GM19438 (cell line): ENCODE results near the gene PRIMA1.
"Not testable (repeated sequence)": the region's sequence is repeated elsewhere in the genome, so short reads cannot be mapped to it uniquely, and the experiment has no call there.

ENCODE experiments used
- ATAC-seq: cut with Tn5 transposase; IDR thresholded peaks from one replicate; pipeline ENCODE4 v1.9.1; 2021; ENCODE audit warnings: low read depth; ENCODE audit not compliant: unreplicated experiment

Gene PRIMA1, protein sequence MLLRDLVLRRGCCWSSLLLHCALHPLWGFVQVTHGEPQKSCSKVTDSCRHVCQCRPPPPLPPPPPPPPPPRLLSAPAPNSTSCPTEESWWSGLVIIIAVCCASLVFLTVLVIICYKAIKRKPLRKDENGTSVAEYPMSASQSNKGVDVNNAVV

DNA sequence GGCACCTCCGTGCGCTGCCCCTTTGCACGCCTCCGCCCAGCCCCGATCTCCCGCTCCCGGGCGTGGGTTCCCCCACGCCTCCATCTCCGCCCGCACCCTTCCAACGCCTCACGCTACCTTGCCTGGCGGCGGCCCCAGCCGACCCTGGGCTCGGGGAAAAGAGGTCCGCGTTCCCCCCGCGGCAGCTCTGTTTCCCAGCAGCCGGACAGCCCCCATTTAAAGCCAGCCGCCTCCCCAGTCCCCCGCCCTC is at the start of gene PRIMA1:
Gene PRIMA1, minus strand, starts transcription at position 193 of the 250 bp plus-strand sequence. CDS start 767 bp downstream, outside the sequence.
- no peak for ATAC-seq

- ATAC-seq, result no peak
These were observed 46.5 kb upstream of the PRIMA1 start for GRCh38 chr14:93834699-93835371.

DNA sequence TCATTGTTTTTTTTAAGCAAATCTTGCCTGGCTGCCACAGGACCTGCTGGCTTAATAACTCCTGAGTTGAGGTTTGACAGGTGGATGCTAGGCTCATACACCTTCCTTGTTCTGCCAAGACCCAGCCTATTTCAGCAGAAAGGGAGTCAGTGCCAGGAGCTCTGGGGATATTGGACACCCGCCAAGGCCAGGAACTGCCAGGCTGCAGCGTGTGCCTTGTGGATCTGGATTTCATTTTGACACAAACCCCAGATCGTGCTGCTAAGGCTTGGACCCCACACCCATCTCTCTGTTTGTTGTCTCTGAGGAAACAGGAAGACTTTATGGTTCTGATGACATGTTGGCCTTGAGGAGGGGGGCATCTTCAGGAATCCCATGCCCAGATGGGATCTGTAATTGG is 44.4 kb upstream of the PRIMA1 start:
- ATAC-seq, result no peak

- ATAC-seq, result no peak
These were observed 43.8 kb upstream of the PRIMA1 start for GRCh38 chr14:93832081-93832480.

- ATAC-seq, result no peak
These were observed 42.6 kb upstream of the PRIMA1 start for GRCh38 chr14:93830753-93831461.

GRCh38 chr14:93829839-93830481 is 41.7 kb upstream of the PRIMA1 start:
- ATAC-seq, result no peak

DNA sequence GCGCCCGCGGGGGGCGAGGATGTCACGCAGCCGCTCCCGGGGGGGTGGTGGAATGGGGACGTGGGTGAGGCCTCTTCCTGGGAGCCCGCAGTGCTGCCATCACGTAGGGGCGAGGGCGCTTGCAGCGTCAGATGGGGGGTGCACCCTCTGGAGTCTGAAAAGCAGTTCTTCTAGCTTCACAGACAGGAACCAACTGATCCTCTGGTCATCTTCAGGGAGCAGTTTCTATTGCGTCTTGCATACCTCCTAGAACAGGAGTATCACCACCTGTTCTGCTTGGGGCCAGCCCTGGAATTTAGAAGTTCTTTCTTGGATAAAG is 36.9 kb upstream of the PRIMA1 start:
- ATAC-seq, result no peak

DNA sequence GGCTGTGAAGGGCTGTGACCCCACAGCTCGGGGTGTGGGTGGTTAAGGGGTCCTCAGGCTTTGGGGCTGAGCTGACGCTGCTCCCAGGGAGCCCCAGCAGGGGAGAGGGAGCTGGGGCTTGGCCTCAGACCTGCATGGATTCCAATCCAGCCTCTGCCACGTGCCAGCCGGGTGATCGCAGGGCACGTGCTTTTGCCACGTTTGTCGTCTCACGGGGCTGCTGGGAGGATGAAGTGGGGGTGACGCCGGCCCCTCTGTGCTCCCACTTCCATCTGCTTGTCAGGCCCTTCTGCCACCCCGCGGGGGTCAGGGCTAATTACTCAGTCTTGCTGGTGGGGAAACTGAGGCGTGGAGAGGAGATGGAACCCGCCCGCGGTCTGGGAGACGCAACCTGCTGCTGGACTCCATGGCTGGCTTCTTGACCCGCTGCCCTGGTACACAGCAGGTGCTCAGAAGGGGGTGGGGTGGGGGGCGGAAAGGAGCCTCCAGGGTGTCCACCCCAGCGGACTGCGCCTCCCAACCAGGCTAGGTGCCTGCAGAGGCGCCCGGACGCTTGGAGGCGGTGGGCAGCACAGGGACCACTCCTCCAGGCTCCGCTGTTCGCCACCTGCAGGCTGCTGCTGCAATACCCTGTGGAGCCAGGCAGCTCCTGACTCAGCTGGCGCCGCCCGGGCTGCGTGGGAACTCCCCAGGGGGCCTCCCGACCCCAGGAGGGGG is 36.4 kb upstream of the PRIMA1 start:
- no peak for ATAC-seq

DNA sequence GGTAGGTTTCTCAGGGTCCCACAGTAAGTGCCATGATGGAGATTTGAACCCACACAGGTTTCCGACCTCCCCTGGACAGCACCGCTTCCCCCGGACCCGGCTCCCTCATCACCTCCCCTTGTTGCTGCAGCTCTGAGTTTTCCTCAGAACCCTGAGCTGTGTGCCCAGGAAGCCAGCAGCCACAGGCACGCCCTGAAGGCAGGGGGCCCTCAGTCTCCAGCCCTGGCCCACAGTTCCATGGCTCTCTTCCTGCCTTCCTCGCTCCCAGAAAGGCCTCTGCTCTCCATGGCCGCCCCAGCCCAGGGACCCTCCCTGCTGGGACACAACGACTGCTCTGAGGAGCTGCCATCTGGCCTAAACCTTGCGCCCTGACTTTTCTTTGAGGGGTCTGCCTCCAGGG is 35.8 kb upstream of the PRIMA1 start:
- ATAC-seq, result no peak

GRCh38 chr14:93821051-93821450 is 32.8 kb upstream of the PRIMA1 start:
- ATAC-seq, result no peak

DNA sequence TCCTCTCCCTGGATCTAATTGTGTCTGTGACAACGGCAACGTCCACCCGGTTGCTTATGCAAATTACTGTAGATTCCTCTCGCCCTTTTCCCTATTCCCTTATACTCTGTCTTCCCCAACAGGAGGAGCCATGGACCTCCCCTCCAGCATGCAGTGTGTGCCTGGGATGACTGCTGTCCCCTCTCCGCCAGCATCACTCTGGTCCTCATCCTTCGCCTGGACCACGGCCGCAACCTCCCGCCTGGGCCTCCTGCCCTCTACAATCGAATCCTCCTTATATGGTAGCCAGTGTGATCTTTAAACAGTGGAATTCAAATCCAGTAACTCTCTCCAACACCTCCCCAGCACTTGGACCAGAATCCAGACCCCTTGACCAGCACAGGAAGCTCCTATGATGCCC is 30.6 kb upstream of the PRIMA1 start:
- no peak for ATAC-seq

- no peak for ATAC-seq
These were observed 23.4 kb upstream of the PRIMA1 start for GRCh38 chr14:93811676-93812075.

- no peak for ATAC-seq
These were observed 22.7 kb upstream of the PRIMA1 start for GRCh38 chr14:93811020-93811419.

DNA sequence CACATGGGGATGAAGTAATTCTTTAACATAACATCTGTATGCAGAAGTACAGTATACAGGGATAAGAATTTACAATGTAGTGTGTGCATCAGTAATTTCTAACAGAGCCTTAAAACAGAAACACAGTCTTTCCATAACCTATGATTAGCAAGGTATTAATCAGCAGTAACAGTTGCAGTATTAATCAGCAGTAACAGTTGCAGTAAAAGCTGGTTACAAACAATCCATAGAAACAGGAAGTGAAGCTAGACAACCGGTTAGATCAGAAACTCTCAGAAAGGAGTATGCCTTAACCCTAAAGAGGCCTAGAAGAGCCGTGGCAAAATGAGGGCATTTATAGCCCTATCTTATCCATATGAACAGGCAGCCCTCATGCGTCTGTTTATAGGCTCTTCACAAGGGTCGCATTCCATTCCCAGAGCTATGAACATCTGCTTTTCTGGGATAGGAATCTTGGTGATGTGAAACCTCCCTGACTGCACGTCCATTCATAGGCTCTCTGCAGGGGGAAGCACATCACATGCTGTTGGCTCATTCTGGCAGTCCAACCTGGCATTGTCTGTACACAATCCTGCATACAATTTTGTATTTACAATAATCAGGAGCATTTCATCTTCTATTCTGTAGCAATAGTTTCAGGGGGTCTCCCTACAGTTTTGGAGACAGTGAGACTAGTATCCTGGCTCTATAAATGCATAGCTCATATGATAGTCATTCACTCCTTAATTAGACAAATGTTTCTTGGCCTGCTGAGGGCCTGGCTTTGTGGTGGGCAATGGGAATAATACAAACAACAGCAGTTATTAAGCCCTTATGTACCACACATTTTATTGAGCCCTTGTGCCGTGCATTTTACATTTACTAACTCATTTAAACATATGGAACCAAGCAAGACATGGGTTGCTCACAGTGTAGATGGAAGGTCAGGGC is 21.5 kb upstream of the PRIMA1 start:
- ATAC-seq, result not testable (repeated sequence)

- ATAC-seq, result no peak
These were observed 16.4 kb upstream of the PRIMA1 start for GRCh38 chr14:93804654-93805053.

GRCh38 chr14:93803408-93804318 is 15.4 kb upstream of the PRIMA1 start:
- no peak for ATAC-seq

DNA sequence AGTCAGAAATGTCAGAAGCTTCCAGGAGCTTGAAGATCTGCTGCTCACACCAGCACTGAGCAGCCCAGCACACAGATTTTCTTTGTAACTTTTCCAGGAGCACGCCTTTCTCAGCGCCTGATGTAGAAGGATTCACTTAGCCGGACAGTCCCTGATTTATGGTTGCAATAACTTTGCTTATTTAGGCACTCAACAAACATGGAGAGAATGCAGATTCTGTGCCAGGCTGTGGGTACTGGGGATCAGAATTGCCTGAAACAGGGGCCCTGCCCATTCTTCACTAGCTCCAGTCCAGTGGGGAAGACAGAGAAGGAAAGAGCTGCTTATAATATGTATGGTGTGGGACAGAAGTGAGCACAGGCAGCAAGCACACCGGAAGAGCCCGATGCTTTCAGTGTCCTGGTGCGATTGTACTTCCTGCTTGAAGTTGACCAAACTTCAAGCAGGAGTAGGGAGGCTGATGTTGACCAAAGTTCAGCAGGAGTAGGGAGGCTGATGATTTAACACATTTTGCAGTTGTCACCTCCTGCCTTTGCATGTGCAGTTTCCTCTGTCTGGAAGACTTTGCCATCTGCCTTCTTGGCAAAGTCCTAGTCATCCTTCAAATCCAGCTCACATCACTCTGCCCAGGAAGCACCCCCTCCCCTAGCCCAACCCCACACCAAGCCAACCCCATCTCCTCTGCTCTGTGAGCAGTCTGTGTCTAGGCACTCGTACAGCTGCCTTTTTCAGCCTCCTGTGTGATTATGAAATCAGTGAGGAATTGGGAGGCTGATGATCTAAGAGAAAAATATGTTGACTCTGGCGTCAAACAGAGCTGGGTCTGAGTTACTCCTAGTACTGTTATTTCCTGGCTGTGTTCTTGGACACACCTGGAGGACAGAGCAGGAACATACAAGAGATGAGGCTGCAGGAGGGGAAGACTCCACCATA is 12.0 kb upstream of the PRIMA1 start:
- ATAC-seq, result no peak

DNA sequence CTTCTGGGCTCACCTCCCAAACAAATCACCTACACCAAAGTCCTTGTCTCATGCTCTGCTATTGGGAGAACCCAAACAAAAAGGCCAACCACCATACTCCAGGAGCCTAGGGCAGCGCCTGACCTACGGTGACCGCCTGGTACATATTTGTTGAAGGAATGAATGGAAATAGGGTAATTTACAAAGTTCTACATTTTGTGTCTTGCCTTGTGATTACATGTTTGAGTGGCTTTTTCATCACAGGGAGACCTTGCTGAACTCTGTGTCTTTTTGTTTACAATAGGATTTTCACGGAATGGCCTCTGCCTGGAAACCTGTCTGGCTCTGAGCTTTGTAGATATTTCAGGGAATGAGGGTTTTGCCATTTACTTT is 11.3 kb upstream of the PRIMA1 start:
- ATAC-seq, result no peak
